ENCODE results near the gene BATF. TPM values are rescaled to one million over a fixed set of nuclear protein-coding genes. Genes with fewer than 3 reads are reported as not detected.

BATF gene
- polyA plus RNA-seq, 1 of the 3 experiments (the other 2 are of a cell fraction) = not detected

GRCh38 chr14:75591987-75592575 lies 69.8 kb downstream of the BATF start:
- Histone ChIP-seq H3K4me1 (ENCODE audit: control insufficient read depth in 1 of 2, insufficient read depth in 2 of 2, low read depth in 1 of 2, low read length in 1 of 2) (no peaks in the 10 kb centered on the region), H4K20me1 (ENCODE audit: insufficient read depth) (no peaks in the 10 kb centered on the region), H3K36me3 (replicated peaks in 1 of 2; ENCODE audit: control insufficient read depth in 1 of 2, insufficient read depth in 2 of 2, low read length in 1 of 2) (no peaks in the 10 kb centered on the region), H3K9ac (no peak overlapping the region), H3F3A (replicated peaks; ENCODE audit: insufficient read depth) (no peaks in the 10 kb centered on the region), H3K4me3 (ENCODE audit: low read depth in 2 of 2, low read length in 1 of 2) (no peak overlapping the region), H3K4me2 (no peak overlapping the region), H3K9me2 (no peaks in the 10 kb centered on the region), H3K9me3 (no peaks in the 10 kb centered on the region), H3K27me3 (ENCODE audit: insufficient read depth) (no peaks in the 10 kb centered on the region; the same call in 1 of the 2 replicates), H3K79me2 (ENCODE audit: insufficient read depth) (no peaks in the 10 kb centered on the region), H2AFZ (ENCODE audit: low read depth) (no peak overlapping the region), H3K27ac (ENCODE audit: low read depth in 2 of 2, low read length in 1 of 2) (no peak overlapping the region)
- TF ChIP-seq RXRA (IDR thresholded peaks at IDR 0.05; ENCODE audit: borderline replicate concordance, low read depth) = no peak
- CTCF ChIA-PET = interaction anchor here (1.4 to 7.0 kb wide), 3 partner anchors 12 to 31 kb away, joined by 4 to 42 read pairs (median 4); partner anchors contain the start of gene FLVCR2
- DNase-seq = no peak
- POLR2A ChIA-PET = no interaction called here

- WGBS (ENCODE audit: low lambda C conversion rate) = 68% methylated on average over 3 of the region's 3 CpGs
- ChIA-PET POLR2A (no interaction called here), CTCF (no interaction called here)
- H4K20me1 ChIP-seq (ENCODE audit: insufficient read depth) = no peaks in the 10 kb centered on the region
- no peaks in the 10 kb centered on the region for H3K4me1 ChIP-seq (ENCODE audit: control insufficient read depth in 1 of 2, insufficient read depth in 2 of 2, low read depth in 1 of 2, low read length in 1 of 2)
- H3K4me2 ChIP-seq = no peak overlapping the region
- no peaks in the 10 kb centered on the region for H3K79me2 ChIP-seq (ENCODE audit: insufficient read depth)
- H3K9me3 ChIP-seq = no peaks in the 10 kb centered on the region
- H3K9me2 ChIP-seq = no peaks in the 10 kb centered on the region
- no peak for DNase-seq
- no peak for TF ChIP-seq GABPA (IDR thresholded peaks at IDR 0.05; ENCODE audit: low read depth)
- no peak for TF ChIP-seq RAD21 (IDR thresholded peaks at IDR 0.05; ENCODE audit: low read length)
- no peak for TF ChIP-seq JUND (IDR thresholded peaks at IDR 0.05)
- no peak for TF ChIP-seq YY1 (IDR thresholded peaks at IDR 0.05; ENCODE audit: low read depth)
- TF ChIP-seq PBX3 (IDR thresholded peaks at IDR 0.05) = no peak
- no peak for TF ChIP-seq ZBTB33 (IDR thresholded peaks at IDR 0.05; ENCODE audit: borderline replicate concordance, low read depth)
- no peak for TF ChIP-seq RXRA (IDR thresholded peaks at IDR 0.05; ENCODE audit: borderline replicate concordance, low read depth)
- TF ChIP-seq ELF1 (IDR thresholded peaks at IDR 0.05) = no peak
- no peak for TF ChIP-seq FOSL2 (IDR thresholded peaks at IDR 0.05; ENCODE audit: borderline replicate concordance, low read depth)
- no peak for TF ChIP-seq REST (IDR thresholded peaks at IDR 0.05; ENCODE audit: low read depth, low read length)
- H3K4me3 ChIP-seq (ENCODE audit: low read depth in 2 of 2, low read length in 1 of 2) = no peak overlapping the region
- no peak overlapping the region for H3K9ac ChIP-seq
- H3K36me3 ChIP-seq (replicated peaks in 1 of 2; ENCODE audit: control insufficient read depth in 1 of 2, insufficient read depth in 2 of 2, low read length in 1 of 2) = no peaks in the 10 kb centered on the region
- no peak overlapping the region for H3K27ac ChIP-seq (ENCODE audit: low read depth in 2 of 2, low read length in 1 of 2)
- no peaks in the 10 kb centered on the region for H3F3A ChIP-seq (replicated peaks; ENCODE audit: insufficient read depth)
- H2AFZ ChIP-seq (ENCODE audit: low read depth) = no peak overlapping the region
- H3K27me3 ChIP-seq (ENCODE audit: insufficient read depth) = no peaks in the 10 kb centered on the region; the same call in 1 of the 2 replicates
These were observed 73.0 kb downstream of the BATF start for GRCh38 chr14:75595226-75595625.

Other genes starting within 250 kb of the BATF start
- 285 and 309 TPM in 2 replicates for gene FOS, start 243.6 kb upstream of the BATF start, polyA plus RNA-seq (2012; rRNA removed)
- gene JDP2, start 94.4 kb upstream of the BATF start, polyA plus RNA-seq (2012; rRNA removed) = 21.1 and 22.3 TPM in 2 replicates
- gene FLVCR2, start 56.2 kb downstream of the BATF start, polyA plus RNA-seq (2012; rRNA removed) = 0.05 and 0.08 TPM in 2 replicates
- gene ERG28, start 138.4 kb downstream of the BATF start, polyA plus RNA-seq (2012; rRNA removed) = 14.8 and 17.0 TPM in 2 replicates
- gene TTLL5, start 138.8 kb downstream of the BATF start, polyA plus RNA-seq (2012; rRNA removed) = 9.6 and 11.7 TPM in 2 replicates